NB4 (cell line): ENCODE data around the gene ENTREP3.

Source experiments
- MYC ChIP-seq: IDR thresholded peaks from 2 replicates; pipeline ENCODE4 v1.6.1; 2011; ENCODE audit warnings: low read depth, low read length
- POLR2A ChIP-seq: IDR thresholded peaks from 2 replicates; pipeline ENCODE4 v1.6.1; 2011; ENCODE audit warnings: mild to moderate bottlenecking; ENCODE audit not compliant: insufficient read length; ENCODE audit errors: extremely low read depth
- TF ChIP-seq, protein P1 (sequence below): IDR thresholded peaks from one replicate; pipeline ENCODE4 v1.5.1; 2012; ENCODE audit warnings: low read depth, low read length
- TF ChIP-seq, protein P2 (sequence below): IDR thresholded peaks from 2 replicates; pipeline ENCODE4 v1.6.1; 2011; ENCODE audit warnings: low read depth, low read length

GRCh38 chr1:155205035-155205434 lies 50.2 kb downstream of the ENTREP3 start:
- TF ChIP-seq, protein P1, sequence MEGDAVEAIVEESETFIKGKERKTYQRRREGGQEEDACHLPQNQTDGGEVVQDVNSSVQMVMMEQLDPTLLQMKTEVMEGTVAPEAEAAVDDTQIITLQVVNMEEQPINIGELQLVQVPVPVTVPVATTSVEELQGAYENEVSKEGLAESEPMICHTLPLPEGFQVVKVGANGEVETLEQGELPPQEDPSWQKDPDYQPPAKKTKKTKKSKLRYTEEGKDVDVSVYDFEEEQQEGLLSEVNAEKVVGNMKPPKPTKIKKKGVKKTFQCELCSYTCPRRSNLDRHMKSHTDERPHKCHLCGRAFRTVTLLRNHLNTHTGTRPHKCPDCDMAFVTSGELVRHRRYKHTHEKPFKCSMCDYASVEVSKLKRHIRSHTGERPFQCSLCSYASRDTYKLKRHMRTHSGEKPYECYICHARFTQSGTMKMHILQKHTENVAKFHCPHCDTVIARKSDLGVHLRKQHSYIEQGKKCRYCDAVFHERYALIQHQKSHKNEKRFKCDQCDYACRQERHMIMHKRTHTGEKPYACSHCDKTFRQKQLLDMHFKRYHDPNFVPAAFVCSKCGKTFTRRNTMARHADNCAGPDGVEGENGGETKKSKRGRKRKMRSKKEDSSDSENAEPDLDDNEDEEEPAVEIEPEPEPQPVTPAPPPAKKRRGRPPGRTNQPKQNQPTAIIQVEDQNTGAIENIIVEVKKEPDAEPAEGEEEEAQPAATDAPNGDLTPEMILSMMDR, result no peak
- TF ChIP-seq POLR2A, result no peak
- TF ChIP-seq, protein P2, sequence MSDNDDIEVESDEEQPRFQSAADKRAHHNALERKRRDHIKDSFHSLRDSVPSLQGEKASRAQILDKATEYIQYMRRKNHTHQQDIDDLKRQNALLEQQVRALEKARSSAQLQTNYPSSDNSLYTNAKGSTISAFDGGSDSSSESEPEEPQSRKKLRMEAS, result no peak
- no peak for TF ChIP-seq MYC
